ENCODE data around the gene TBC1D9B. TPM values are rescaled to one million over a fixed set of nuclear protein-coding genes. Genes with fewer than 3 reads are reported as not detected.
"Not testable (repeated sequence)": the region's sequence is repeated elsewhere in the genome, so short reads cannot be mapped to it uniquely, and the experiment has no call there.

Gene TBC1D9B
- total RNA-seq, 2 experiments from 2014 or later = 94.2 to 98.1 TPM

GRCh38 chr5:179862296-179862695, 45.4 kb downstream of the TBC1D9B start:
- CTCF ChIA-PET = interaction anchor here (0.5 to 1.0 kb wide), 2 partner anchors 60 to 430 kb away, joined by 3 read pairs; no protein-coding TSS in a partner anchor
- POLR2A ChIA-PET = interaction anchor here (0.6 kb wide), 1 partner anchor 42 kb away, joined by 3 read pairs; no protein-coding TSS in a partner anchor

GRCh38 chr5:179860301-179860700, 47.4 kb downstream of the TBC1D9B start:
- ChIA-PET CTCF (interaction anchor here (1.3 kb wide), 1 partner anchor 58 kb away, joined by 4 read pairs; no protein-coding TSS in a partner anchor), POLR2A (no interaction called here)

GRCh38 chr5:179858586-179859427, 48.9 kb downstream of the TBC1D9B start, which contains the start of gene MRNIP:
Gene MRNIP, minus strand, starts transcription at chr5:179858817. Its CDS starts 21 bp downstream, at chr5:179858796.
- ChIA-PET POLR2A (interaction anchor here (0.6 kb wide), 3 partner anchors 37 to 953 kb away, joined by 3 to 4 read pairs (median 3); no protein-coding TSS in a partner anchor), CTCF (interaction anchor here (1.5 to 1.7 kb wide), 2 partner anchors 48 to 57 kb away, joined by 4 to 5 read pairs; no protein-coding TSS in a partner anchor)

- POLR2A ChIA-PET = interaction anchor here (0.6 kb wide), 1 partner anchor 102 kb away, joined by 3 read pairs; no protein-coding TSS in a partner anchor
- CTCF ChIA-PET = interaction anchor here (1.5 to 1.7 kb wide), 2 partner anchors 49 to 56 kb away, joined by 4 to 5 read pairs; no protein-coding TSS in a partner anchor
These were observed 49.5 kb downstream of the TBC1D9B start for GRCh38 chr5:179858241-179858585.

- ChIA-PET CTCF (interaction anchor here (1.4 kb wide), 1 partner anchor 52 kb away, joined by 3 read pairs; no protein-coding TSS in a partner anchor), POLR2A (no interaction called here)
These were observed 53.3 kb downstream of the TBC1D9B start for GRCh38 chr5:179854356-179854755.

GRCh38 chr5:179852993-179853547, 54.6 kb downstream of the TBC1D9B start:
- ChIA-PET CTCF (interaction anchor here (1.1 kb wide), 1 partner anchor 24 kb away, joined by 3 read pairs; no protein-coding TSS in a partner anchor), POLR2A (no interaction called here)

- ChIA-PET POLR2A (no interaction called here), CTCF (interaction anchor here (1.0 kb wide), 1 partner anchor 79 kb away, joined by 3 read pairs; no protein-coding TSS in a partner anchor)
These were observed 66.1 kb downstream of the TBC1D9B start for GRCh38 chr5:179841621-179842020.

- POLR2A ChIA-PET = no interaction called here
- CTCF ChIA-PET = interaction anchor here (1.0 kb wide), 1 partner anchor 78 kb away, joined by 3 read pairs; no protein-coding TSS in a partner anchor
These were observed 66.9 kb downstream of the TBC1D9B start for GRCh38 chr5:179840766-179841165.

GRCh38 chr5:179840321-179840720, 67.4 kb downstream of the TBC1D9B start:
- ChIA-PET CTCF (interaction anchor here (1.0 kb wide), 1 partner anchor 78 kb away, joined by 3 read pairs; no protein-coding TSS in a partner anchor), POLR2A (no interaction called here)

GRCh38 chr5:179839328-179840256, 68.1 kb downstream of the TBC1D9B start:
- POLR2A ChIA-PET = no interaction called here
- CTCF ChIA-PET = no interaction called here

- CTCF ChIA-PET = interaction anchor here (0.6 to 1.5 kb wide), 3 partner anchors 36 to 968 kb away, joined by 4 read pairs; no protein-coding TSS in a partner anchor
- POLR2A ChIA-PET = no interaction called here
These were observed 70.4 kb downstream of the TBC1D9B start for GRCh38 chr5:179837076-179838011.

- ChIA-PET CTCF (interaction anchor here (1.3 to 1.5 kb wide), 2 partner anchors 35 to 39 kb away, joined by 4 read pairs; no protein-coding TSS in a partner anchor), POLR2A (no interaction called here)
These were observed 71.3 kb downstream of the TBC1D9B start for GRCh38 chr5:179836225-179837019.

- CTCF ChIA-PET, POLR2A ChIA-PET: not testable (repeated sequence)
These were observed 72.8 kb downstream of the TBC1D9B start for GRCh38 chr5:179834871-179835270.

GRCh38 chr5:179834120-179834519, 73.6 kb downstream of the TBC1D9B start:
- ChIA-PET CTCF (interaction anchor here (1.0 kb wide), 1 partner anchor 19 kb away, joined by 6 read pairs; no protein-coding TSS in a partner anchor), POLR2A (no interaction called here)

- POLR2A ChIA-PET = interaction anchor here (1.0 kb wide), 1 partner anchor 20 kb away, joined by 3 read pairs; no protein-coding TSS in a partner anchor
These were observed 74.0 kb downstream of the TBC1D9B start for GRCh38 chr5:179833709-179834070.

GRCh38 chr5:179833056-179833708, 74.5 kb downstream of the TBC1D9B start:
- ChIA-PET CTCF (interaction anchor here (0.5 to 1.0 kb wide), 2 partner anchors 18 to 1670 kb away, joined by 3 to 6 read pairs; no protein-coding TSS in a partner anchor), POLR2A (interaction anchor here (1.0 kb wide), 1 partner anchor 20 kb away, joined by 3 read pairs; no protein-coding TSS in a partner anchor)

More at GRCh38 chr5:179833709-179834070, 74.0 kb downstream of the TBC1D9B start:
- CTCF ChIA-PET = interaction anchor here (0.5 to 1.0 kb wide), 2 partner anchors 18 to 1670 kb away, joined by 3 to 6 read pairs; no protein-coding TSS in a partner anchor

Measured in activated CD8-positive, alpha-beta memory T cell treated with anti-CD3 and anti-CD28 coated beads for 36 hours (primary cell).